ENCODE data around the gene ROBO3. TPM values are rescaled to one million over a fixed set of nuclear protein-coding genes. Genes with fewer than 3 reads are reported as not detected.

Gene ROBO3
- polyA plus RNA-seq, 12 donors: 18.3 to 42.5 (median 27.0) TPM; not detected in 1

- DNase-seq: no peak
These were observed 26.2 kb downstream of the ROBO3 start for GRCh38 chr11:124891373-124891861.

- DNase-seq: no peak
These were observed 26.9 kb downstream of the ROBO3 start for GRCh38 chr11:124892146-124892545.

DNA sequence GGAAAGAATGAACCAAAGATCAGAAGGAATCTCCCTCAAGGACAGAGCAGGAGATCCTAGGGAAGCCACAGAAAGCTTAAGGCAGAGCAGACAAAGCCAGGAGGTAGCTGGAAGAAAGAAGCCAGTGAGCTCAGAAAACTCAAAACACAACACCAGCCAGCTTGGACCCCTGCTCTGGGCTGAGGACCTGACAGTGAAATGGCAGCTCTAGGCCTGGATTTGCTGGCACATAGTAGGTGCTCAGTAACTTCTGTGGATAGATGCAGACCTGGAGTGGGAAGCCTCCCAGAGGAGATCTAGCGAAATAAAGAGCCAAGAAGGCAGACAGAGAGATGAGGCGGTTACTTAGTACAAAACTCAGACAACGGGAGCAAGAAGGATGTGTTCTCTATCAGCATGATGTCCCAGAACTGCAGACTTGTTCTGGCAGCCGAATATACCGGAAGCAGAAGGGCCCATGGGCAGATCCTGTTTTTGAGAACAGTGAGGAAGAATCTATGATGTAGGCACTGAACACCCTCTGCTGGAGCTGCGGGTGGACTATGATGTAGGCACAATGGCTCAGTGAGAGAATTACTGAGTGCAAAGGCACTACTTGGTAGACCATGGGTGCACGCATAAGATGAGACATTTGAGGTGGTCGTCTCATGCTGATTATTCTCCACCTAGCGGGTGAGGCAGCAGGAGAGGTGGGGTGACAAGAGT is 27.7 kb downstream of the ROBO3 start:
- no peak for DNase-seq

DNA sequence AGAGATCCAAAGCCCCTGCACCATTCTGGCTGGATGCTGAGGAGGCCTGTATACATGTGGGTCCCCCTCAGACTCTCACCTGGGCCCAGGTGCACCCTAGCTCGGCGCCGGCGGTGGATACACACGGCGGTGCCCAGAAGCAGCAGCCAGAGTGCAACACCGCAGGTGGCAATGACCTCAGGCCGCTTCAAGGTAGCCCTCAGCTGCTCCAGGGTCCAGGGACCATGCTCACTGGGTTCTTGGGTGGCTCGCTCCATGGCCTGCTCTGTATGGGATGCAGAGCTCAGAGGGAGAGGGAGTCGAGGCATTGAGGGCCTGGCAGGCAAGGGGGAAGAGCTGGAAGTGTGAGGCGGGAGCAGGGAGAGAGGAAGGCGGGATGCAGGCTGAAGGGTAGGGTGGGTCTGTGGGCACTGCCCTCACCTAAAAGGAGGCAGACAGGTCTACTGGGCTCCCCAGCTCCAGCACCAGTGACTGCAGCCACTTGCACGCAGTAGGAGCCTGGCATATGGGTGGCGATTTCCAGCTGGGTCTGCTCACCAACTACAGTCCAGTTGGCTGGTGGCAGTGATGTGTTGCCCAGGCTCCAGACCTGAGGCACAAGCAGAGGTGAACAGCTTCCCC is 28.7 kb downstream of the ROBO3 start:
- DNase-seq: no peak

DNA sequence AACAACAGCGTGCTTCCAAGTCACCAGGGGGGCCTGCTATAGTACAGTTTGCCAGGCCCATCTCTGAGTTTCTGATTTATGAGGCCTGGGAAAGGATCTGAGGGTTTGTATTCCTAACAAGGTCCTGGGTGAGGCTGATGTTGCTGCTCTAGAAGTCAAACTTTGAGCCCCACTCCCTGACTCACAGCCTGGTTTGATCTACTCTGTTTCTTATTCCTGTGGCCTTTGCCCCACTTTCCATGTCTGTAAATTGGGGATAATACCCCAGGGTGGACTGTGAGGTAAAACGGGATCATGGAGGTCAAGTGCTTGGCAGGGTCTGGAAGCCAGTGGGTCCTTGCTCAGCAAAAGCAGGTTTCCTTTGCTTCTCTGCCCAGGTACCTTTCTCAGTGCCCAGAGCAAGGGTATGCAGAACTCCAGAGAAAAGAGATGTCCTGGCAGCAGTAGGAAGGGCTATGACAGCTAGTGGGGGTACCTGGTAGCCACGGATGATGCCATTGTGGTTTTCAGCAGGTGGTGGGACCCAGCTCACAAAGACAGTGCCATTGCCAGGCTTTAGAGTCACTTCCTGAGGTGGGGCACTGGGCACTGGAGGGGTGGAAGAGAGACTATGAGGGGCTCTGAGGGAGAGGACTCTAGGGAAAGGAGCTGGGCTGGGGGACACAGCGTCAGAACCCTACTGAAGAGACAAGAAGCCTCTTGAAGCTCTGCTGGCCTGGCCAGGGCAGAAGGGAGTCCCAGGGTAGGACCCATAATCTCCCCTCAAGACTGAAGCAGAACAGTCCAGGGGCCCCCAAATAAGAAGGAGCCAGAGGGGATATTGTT is 29.6 kb downstream of the ROBO3 start:
- no peak for DNase-seq

DNA sequence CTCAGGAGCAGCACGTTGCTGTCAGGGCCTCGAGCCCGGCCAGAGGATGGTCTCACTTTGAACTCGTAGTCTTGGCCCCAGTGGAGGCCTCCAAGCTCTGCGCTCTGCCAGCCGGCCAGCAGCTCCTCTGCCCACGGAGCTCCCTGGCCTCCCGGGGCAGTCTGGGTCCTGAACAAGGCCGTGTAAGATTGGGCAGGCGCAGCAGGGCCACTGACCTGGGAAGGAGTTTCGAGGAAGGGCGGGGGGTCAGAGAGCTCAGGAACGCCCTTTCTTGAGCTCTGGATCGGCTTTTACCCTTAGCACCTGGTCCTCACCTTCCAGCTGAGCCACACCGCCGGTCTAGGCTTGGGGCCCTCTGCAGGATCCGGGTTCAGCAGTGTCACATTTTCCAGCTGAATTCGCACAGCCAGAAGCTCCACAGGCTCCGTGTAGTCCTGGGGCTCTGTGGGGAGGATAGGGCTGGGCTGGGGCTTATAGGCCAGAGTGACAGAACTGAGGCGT is 30.3 kb downstream of the ROBO3 start:
- DNase-seq: no peak

- no peak for DNase-seq
These were observed 31.0 kb downstream of the ROBO3 start for GRCh38 chr11:124896071-124896750.

DNA sequence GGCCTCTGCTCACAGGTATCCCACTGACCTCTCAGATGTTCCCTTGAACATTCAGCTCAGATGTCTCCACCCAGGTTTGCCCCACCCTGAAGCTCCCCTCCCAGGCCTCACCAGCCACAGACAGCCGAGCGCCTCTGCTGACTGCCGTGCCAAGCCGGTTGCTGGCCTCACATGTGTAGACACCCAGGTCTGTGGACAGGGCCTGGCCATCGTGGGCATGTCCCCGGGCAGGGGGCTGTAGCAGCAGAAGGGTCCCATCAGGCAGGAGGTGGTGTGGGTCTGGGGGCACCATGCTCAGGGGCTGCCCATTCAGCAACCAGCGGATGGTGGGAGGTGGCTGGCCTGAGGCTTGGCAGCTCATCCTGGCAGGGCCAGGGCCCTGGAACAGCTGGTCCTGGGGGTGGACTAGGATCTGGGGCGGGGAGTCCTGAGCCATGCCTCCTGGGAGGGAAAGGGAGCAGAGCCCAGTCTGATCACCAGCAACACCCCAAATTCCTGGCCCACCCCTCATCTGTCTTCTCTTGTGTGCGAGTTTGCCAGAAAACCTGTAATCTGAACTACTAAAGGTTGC is 31.7 kb downstream of the ROBO3 start:
- DNase-seq: no peak

DNA sequence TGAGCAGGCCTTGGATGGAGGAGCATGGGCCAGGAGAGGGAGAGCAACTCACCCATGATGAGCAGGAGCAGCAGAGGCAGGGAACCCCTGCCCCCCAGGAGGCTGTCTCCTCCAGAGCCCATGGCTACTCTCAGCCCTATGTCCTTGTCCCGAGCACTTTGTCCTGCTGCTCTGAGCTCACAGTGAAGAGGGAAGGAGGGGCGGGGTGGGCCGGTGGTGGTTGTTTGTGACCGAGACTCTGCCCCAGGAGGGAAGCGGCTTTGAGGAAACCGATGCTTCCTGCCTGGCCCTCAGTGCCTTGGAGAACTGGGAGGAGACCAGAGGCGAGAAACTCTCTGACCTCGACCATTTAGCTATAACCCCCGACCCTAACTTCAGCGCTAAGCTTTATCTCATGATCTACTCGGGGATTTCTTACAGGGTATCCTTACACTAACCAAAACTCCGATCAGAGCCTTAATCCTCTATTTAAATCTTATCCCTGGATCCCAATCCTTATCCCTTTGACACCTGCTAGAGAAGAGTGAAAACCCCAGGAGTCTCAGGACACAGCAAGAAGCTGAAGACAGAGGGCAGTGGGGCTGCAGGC is 32.5 kb downstream of the ROBO3 start, which contains the start of gene ROBO4:
ROBO4 (minus strand) TSS at position 192 of the 589 bp plus-strand sequence; CDS start at position 122, 70 bp downstream.
- DNase-seq: no peak

DNA sequence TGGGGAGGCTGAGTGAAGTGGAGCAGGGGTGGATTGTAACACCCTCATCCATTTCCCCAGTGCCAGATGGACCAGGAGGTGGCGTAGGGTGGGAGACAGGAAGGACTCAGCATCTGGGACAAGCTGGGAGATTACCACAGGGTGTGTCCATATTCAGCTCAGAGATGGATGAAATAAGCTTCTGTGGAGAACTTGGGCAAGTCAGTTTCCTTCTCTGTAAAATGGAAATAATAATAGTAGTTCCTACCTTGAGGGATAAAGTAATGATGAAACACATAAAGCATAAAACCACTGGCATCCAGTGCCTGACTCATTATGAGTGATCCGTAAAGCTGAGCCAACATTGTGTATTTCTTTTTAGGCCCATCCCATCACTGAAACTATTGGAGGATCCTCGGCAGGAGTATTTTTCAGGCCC is 33.0 kb downstream of the ROBO3 start:
- DNase-seq: no peak

DNA sequence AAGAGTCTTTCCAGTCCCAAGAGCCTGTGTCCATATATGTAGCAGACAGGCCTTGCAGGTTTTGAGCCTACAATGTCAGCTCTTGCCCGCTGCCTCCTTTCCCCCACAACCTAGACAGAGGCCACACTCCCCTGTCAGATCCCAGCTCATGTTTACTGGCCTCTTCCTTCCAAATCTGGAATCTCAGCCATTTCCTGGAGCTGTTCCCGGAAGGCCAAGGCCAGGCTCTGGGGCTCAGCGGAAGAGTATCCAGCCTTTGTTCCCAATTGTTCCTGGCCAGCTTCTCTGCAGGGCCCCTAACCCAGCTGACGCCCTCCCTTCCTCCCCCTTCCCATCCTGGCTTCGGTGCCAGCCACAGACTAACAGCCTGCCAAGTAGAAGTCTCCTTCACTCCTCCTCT is 33.5 kb downstream of the ROBO3 start:
- no peak for DNase-seq

DNA sequence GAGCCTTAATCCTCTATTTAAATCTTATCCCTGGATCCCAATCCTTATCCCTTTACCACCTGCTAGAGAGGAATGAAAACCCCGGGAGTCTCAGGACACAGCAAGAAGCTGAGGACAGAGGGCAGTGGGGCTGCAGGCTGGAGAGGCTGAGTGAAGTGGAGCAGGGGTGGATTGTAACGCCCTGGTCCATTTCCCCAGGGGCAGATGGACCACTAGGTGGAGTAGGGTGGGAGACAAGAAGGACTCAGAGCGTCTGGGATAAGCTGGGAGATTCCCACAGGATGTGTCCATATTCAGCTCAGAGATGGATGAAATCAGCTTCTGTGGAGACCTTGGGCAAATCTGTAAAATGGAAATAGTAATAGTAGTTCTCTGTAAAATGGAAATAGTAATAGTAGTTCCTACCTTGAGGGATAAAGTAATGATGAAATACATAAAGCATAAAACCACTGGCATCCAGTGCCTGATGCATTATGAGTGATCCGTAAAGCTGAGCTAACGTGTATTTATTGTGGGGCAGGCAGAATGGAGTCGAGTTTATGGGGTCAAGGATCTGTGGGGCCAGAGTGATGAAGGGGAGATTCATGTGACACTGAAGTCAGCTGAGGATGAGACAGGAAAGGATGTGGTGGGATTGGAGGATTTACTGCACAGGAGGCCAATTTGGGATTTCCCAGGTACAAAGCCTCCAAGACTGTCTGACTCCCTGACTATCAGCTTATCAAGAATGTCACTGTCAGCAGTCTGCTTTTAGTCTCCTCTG is 34.3 kb downstream of the ROBO3 start:
- no peak for DNase-seq

- DNase-seq: no peak
These were observed 35.2 kb downstream of the ROBO3 start for GRCh38 chr11:124900464-124900863.

GRCh38 chr11:124902616-124903015 is 37.4 kb downstream of the ROBO3 start:
- no peak for DNase-seq

GRCh38 chr11:124915541-124916369 is 50.5 kb downstream of the ROBO3 start:
- no peak for DNase-seq

- DNase-seq: no peak
These were observed 51.1 kb downstream of the ROBO3 start for GRCh38 chr11:124916370-124916710.

DNA sequence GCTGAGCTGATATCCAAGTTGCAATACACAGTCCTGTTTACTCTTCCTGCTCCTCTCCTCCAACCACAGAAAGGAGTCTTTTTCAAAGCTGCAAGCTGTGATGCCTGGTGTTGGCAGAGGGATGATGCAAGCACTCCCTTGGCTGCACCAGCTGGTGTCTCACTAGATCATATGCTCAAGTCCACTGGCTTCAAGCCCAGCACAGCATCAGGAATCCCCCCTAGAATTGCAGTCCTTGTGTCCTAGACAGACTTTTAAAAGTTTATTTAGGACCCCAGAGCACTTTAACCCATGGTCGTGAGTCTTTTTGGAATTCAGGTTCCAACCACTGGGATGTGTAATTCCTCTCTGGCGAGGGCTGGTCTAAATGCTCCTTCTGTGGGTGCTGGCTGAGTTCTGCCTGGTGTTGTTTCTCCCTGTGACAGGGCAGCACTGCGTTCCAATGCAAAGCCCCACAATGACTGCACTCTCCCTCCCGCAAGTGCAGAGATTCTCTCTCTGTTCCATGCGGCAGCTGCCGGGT is 51.9 kb downstream of the ROBO3 start:
- DNase-seq: no peak

GRCh38 chr11:124918950-124919349 is 53.7 kb downstream of the ROBO3 start, which contains the start of gene HEPN1:
Gene HEPN1, plus strand, starts transcription at chr11:124919250.
- no peak for DNase-seq

- no peak for DNase-seq
These were observed 54.7 kb downstream of the ROBO3 start for GRCh38 chr11:124919898-124920297.
